Cardiac muscle cell (in vitro differentiated cells and primary cell): ENCODE data around the gene DGKD. TPM values are rescaled to one million over a fixed set of nuclear protein-coding genes. Genes with fewer than 3 reads are reported as not detected.
"Not testable (repeated sequence)": the region's sequence is repeated elsewhere in the genome, so short reads cannot be mapped to it uniquely, and the experiment has no call there.

ENCODE experiments used
- DNase-seq, 2 donors: peaks; one replicate each; pipeline versions ENCODE4 v3.0.0 to v3.0.0-alpha.2; 2010 to 2017; ENCODE audit warnings: low read depth in 1 of 2, low spot score in 1 of 2
- H3K27ac ChIP-seq: fragments of 200-600 bp; sonication (generic); 2 replicates; pipeline ENCODE4 v1.5.1; 2016
- H3K27me3 ChIP-seq: fragments of 200-600 bp; sonication (generic); 2 replicates; pipeline ENCODE4 v1.6.0; 2016; ENCODE audit warnings: control low read depth
- H3K36me3 ChIP-seq: fragments of 200-600 bp; sonication (generic); 2 replicates; pipeline ENCODE4 v1.5.1; 2016; ENCODE audit warnings: control low read depth
- H3K4me1 ChIP-seq: fragments of 200-600 bp; sonication (generic); 2 replicates; pipeline ENCODE4 v1.8.1; 2017; ENCODE audit warnings: low read depth, mild to moderate bottlenecking, mixed run types
- H3K4me3 ChIP-seq: fragments of 200-600 bp; sonication (generic); 2 replicates; pipeline ENCODE4 v1.5.1; 2016; ENCODE audit warnings: mild to moderate bottlenecking
- H3K9me3 ChIP-seq: fragments of 200-600 bp; sonication (generic); 2 replicates; pipeline ENCODE4 v1.5.1; 2017; ENCODE audit warnings: low read depth, mild to moderate bottlenecking, control low read depth
- CTCF ChIP-seq: IDR thresholded peaks from 2 replicates; pipeline ENCODE4 v1.5.1; 2012; ENCODE audit warnings: low read depth, mild to moderate bottlenecking, low read length
- polyA plus RNA-seq: library from polyadenylated mRNA; unstranded; fragments of >200 nt; fragmentation: Nextera tagmentation; extraction: Ambion mirVana; gene quantifications from 2 replicates; pipeline ENCODE4 v1.2.1, GENCODE V29; 2016
- total RNA-seq: library from RNA; depleted of rRNA; stranded (reverse); fragments of >200 nt; gene quantifications from 2 replicates; pipeline ENCODE4 v1.2.3, GENCODE V29; 2016

The DGKD gene
- total and polyA plus RNA-seq, 2 experiments from 2014 or later = 21.0 to 40.0 TPM

GRCh38 chr2:233372855-233373254, 18.6 kb downstream of the DGKD start:
- Histone ChIP-seq H3K36me3 (no peaks in the 10 kb centered on the region), H3K4me1 (peaks cover 24% of the 10 kb centered on the region), H3K9me3 (no peaks in the 10 kb centered on the region), H3K4me3 (no peak overlapping the region), H3K27ac (no peak overlapping the region), H3K27me3 (no peaks in the 10 kb centered on the region)
- TF ChIP-seq CTCF = no peak
- DNase-seq = no peak

GRCh38 chr2:233373316-233373715, 19.0 kb downstream of the DGKD start:
- no peak for TF ChIP-seq CTCF
- no peaks in the 10 kb centered on the region for H3K9me3 ChIP-seq
- H3K4me3 ChIP-seq = no peak overlapping the region
- no peaks in the 10 kb centered on the region for H3K27me3 ChIP-seq
- no peaks in the 10 kb centered on the region for H3K36me3 ChIP-seq
- DNase-seq = no peak
- no peak overlapping the region for H3K27ac ChIP-seq
- H3K4me1 ChIP-seq = peaks cover 24% of the 10 kb centered on the region

GRCh38 chr2:233374776-233375175, 20.5 kb downstream of the DGKD start:
- not testable (repeated sequence) for H3K27me3 ChIP-seq, H3K36me3 ChIP-seq, H3K9me3 ChIP-seq, DNase-seq, H3K4me3 ChIP-seq
- Histone ChIP-seq H3K4me1 (peaks cover 25% of the 10 kb centered on the region), H3K27ac (peak overlapping the region; percentile 80)

- no peak for TF ChIP-seq CTCF
- H3K4me3 ChIP-seq = no peak overlapping the region
- H3K36me3 ChIP-seq = no peaks in the 10 kb centered on the region
- peaks cover 29% of the 10 kb centered on the region for H3K4me1 ChIP-seq
- H3K27me3 ChIP-seq = no peaks in the 10 kb centered on the region
- H3K27ac ChIP-seq = peak overlapping the region; percentile 80
- peak in 1 of 2 donors; percentile 60 for DNase-seq
- no peaks in the 10 kb centered on the region for H3K9me3 ChIP-seq
Observed at GRCh38 chr2:233375490-233376314, 21.4 kb downstream of the DGKD start.

GRCh38 chr2:233379034-233379433, 24.7 kb downstream of the DGKD start:
- Histone ChIP-seq H3K9me3 (no peaks in the 10 kb centered on the region), H3K27ac (no peak overlapping the region), H3K36me3 (no peaks in the 10 kb centered on the region), H3K27me3 (no peaks in the 10 kb centered on the region), H3K4me1 (peaks cover 30% of the 10 kb centered on the region), H3K4me3 (no peak overlapping the region)
- TF ChIP-seq CTCF = no peak
- no peak for DNase-seq

- peaks cover 31% of the 10 kb centered on the region for H3K4me1 ChIP-seq
- TF ChIP-seq CTCF = no peak
- H3K27ac ChIP-seq = no peak overlapping the region
- H3K9me3 ChIP-seq = no peaks in the 10 kb centered on the region
- no peak overlapping the region for H3K4me3 ChIP-seq
- H3K36me3 ChIP-seq = no peaks in the 10 kb centered on the region
- no peak for DNase-seq
- no peaks in the 10 kb centered on the region for H3K27me3 ChIP-seq
Observed at GRCh38 chr2:233379441-233379840, 25.1 kb downstream of the DGKD start.
